Mucosa of gallbladder (tissue), 1 donor: ENCODE results near the gene CX3CL1. TPM values are rescaled to one million over a fixed set of nuclear protein-coding genes. Genes with fewer than 3 reads are reported as not detected.
"Not testable (repeated sequence)": the region's sequence is repeated elsewhere in the genome, so short reads cannot be mapped to it uniquely, and the experiment has no call there.

Experiments used
- DNase-seq: peaks from one replicate; pipeline ENCODE4 v3.0.0-alpha.2; 2020; ENCODE audit warnings: low spot score
- total RNA-seq: library from RNA; stranded (reverse); gene quantifications from one replicate; pipeline ENCODE4 v1.2.1, GENCODE V29; 2021
- donor health status: DM: no; HTN: no; CAD: no.

The CX3CL1 gene
- total RNA-seq, 1 donor from 2014 or later: 19.7 TPM

DNA sequence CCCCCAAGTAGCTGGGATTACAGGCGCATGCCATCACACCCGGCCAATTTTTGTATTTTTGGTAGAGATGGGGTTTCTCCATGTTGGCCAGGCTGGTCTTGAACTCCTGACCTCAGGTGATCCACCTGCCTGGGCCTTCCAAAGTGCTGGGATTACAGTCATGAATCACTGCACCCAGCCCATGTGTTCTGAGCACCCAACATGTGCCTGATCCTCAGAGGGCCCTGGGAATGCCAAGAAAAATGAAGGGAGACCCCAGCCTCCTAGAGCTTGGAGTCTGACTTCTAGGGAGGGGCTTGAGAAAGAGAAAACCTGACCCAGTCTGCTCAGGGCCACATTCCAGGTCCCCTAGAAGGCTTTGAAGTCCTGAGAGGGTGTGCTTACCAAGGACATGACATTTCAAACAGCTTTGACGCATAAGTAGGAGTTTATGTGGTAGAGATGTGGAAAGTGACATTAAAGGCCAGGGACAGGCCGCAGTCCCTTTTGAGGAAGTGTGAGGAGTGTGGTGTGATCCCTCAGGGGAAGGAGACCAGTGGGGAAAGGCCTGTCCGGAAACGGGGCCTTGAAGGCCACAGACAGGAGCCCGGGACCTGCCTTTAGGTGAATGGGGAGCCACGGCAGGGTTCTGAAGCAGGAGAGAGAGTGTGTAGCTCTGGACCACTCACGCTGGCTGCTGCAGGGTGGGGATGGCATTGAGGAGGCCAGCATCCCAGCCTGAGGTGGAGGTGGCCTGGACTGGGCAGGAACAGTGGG lies 14.8 kb upstream of the CX3CL1 start:
- DNase-seq: no peak

DNA sequence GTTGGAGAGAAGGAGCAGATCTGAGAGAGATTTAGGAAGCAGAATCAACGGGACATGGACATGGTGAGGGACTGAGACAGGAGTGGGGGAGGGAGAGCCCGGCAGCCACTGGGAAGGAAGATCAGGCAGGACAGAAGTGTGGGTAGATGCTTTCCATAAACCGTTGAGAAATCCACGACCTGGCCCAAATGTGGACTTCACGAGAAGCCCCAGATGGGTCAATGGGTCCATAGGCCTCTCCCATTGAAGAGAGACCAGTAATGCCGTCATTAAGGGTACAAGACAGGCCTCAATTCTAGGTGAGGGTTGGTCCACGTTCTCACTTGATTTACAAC lies 14.2 kb upstream of the CX3CL1 start:
- DNase-seq: no peak

DNA sequence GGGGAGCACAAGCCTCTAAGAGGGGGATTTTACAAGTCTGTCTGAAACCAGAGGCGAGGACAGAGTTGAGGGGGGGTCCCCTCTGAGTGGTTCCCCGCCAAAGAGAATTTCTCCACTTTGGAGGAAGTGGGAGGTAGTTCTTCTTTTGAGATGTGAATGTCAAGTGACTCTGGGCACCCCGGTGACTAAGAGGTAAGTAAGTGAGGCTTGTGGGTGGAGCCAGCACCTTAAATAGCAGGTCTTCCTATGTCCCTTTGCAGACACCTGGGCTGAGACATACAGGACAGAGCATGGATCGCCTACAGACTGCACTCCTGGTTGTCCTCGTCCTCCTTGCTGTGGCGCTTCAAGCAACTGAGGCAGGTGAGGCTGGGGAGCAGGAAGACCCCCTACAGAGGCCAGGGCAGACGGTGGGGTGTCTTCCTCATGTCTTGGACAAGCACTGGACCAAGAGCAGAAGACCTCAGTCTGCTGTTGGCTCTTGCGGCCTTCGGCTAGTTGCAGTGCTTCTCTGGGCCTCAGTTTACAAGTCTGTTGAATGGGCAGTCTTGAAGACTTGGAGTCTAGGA lies 13.7 kb upstream of the CX3CL1 start, which contains the start of gene CCL22:
CCL22 (plus strand) TSS at position 257 of the 569 bp plus-strand sequence; CDS start at position 291, 34 bp downstream.
- DNase-seq: no peak

GRCh38 chr16:57360321-57360935 lies 11.9 kb upstream of the CX3CL1 start:
- DNase-seq: no peak

DNA sequence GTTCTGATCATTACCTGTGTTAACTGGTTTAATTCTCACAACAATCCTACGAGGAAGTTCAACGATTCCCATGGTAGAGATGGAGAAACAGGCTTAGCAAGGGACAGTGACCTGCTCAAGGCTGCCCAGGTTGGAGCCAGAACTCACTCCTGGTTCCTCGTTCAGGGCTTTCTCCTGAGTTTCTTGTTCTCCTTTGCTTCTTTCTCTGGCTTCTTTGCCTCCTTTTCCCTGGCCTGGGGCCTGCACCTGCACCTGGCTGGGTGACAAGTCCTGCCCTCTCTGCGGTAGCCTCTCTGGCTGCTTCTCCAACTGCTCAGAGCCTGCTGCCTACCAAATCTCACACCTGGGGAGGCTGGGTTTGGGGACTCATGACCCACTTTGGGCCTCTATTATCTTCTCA lies 10.9 kb upstream of the CX3CL1 start:
- DNase-seq: no peak

GRCh38 chr16:57364143-57364542 lies 8.1 kb upstream of the CX3CL1 start:
- no peak for DNase-seq

DNA sequence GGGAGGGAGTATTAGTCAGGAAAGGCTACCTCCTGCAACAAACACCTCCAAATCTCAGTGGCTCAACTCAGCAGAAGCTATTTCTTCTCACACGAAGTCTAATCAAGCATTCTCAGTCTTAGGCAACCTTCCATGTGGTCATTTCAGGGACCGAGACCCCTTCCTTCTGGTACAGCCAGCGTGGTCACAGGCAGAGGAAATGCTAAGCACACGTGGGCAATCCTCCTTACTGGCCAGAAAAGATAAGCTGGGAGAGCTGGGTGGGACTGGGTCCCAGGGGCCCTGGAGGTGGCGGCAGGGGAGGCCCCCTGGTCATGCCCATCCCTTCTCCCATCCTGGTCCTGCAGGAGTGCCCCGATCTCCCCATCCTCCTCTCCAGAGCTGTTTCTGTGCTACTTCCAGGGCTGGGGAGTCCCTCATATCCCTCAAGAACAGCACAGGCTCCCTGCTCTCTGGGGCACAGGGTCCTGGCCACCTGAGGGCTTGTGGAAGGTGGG lies 5.7 kb upstream of the CX3CL1 start:
- no peak for DNase-seq

GRCh38 chr16:57367116-57367752 lies 5.1 kb upstream of the CX3CL1 start:
- peak; percentile 35 for DNase-seq

DNA sequence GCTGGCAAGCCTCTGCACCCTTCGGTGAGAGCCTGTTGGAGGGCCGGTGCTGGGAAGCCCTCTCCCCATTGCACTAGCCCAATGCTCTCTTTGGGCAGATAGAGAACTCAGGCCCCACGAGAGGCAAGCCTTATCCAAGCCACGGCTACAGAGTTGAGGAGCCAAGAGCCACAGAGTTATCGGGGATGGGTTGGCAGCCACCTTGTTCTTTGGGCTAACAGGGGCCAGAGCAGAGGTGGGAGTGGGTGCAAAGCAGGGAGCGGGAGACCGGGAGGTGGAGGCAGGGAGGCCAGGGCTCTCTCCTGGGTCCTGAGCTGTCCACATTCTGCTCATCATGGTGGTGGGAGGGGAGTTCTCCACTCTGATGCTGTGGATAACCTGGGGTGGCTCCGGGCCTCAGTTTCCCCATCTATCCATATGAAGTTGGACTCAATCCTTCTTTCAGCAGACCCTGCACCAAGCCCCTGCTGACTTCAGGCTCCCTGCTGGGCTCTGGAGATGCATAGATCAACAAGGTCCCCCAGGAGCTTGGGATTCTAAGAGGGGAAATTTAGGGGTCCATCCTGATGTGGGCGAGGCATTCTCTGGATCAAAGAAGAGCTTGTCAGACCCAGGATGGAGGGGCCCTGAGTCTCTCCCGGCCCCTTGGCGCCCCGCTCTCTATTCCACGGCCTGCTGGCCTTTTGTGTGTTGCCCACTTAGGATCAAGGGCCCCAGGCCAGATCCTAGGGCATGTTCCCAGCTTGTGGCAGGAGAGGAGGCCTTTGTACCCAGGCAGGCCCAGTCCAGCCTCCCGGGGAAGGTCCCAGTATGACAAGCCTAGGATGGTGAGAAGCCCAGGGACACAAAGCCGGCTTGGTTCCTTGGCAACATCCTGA lies 557 bp upstream of the CX3CL1 start:
- DNase-seq: no peak

DNA sequence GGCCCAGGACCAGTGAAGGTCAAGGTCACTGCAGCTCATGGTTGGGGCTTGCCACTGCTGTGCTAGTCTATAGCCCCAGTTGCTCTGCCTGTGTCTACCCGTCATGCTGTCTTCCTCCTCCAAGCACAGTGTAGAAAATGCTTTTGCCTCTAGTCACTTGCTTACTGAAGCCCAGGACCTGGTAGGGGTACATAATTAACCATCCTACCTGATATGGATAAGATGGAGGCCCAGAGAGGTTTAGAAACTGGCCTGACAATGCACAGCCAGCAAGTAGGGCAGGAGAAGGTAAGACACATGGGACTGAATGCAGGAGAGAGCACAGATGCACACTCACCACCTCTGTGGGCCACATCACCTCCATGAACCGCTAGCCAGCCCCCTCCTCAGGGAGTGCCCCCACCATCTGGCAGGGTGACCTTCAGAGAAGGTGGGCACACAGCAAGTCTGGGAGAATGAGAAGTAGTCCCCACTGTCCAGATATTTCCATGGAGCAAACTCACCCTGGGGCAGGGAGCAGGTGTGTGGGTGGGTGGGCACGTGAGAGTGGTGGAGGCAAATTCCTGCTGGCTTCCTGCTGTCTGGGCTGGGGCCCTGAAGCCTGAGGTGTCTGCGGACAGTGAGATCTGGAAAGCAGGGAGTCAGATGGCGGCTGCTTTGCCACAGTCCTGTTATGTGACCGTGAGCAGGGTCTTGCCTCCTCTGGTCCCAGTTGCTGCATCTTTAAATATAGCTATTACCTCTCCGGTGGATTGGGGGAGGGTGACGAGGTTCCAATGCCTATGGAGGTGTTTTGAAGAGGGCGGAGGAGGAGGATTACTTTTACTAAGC lies 1.0 kb downstream of the CX3CL1 start:
- no peak for DNase-seq

DNA sequence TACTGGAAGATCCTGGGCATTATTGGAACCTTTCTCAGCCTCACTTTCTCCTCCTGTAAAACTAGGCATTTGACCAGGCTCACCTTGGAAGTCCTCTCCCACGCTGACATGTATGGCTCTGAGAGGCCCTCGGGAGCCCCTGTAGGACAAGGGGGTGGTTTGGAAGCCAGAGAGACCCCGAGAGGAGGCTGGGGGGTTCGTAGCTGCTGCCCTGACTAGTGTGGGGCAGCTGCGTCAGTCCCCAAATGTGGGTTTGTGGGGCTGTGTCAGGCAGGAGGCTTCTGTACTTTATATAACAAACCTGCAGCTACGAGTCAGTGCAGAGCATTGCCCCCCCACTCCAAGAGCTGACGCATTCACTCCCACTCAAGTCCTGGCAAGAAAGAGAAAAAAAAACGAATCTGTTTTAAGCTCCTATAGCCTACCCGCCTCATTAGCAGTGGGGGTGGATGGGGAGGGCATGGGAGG lies 1.8 kb downstream of the CX3CL1 start:
- no peak for DNase-seq

DNA sequence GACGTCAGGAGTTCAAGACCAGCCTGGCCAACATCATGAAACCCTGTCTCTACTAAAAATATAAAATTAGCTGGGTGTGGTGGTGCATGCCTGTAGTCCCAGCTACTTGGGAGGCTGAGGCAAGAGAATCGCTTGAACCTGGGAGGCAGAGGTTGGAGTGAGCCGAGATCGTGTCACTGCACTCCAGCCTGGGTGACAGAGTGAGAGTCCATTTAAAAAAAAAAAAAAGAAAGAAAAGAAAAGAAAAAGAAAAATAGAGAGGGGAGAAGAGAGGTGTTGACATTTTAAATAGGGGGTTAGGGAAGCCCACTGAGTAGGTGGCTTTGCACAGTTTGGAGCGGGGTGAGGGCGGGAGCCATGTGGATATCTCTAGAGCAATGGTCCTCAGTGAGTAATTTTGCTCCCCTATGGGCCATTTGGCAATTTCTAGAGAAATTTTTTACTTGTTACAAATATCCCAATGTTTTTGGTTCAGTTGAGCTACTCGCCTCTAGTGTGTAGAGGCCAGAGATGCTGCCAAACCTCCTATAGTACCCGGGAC lies 2.7 kb downstream of the CX3CL1 start:
- not testable (repeated sequence) for DNase-seq

GRCh38 chr16:57376313-57376818 lies 4.1 kb downstream of the CX3CL1 start:
- DNase-seq: no peak

DNA sequence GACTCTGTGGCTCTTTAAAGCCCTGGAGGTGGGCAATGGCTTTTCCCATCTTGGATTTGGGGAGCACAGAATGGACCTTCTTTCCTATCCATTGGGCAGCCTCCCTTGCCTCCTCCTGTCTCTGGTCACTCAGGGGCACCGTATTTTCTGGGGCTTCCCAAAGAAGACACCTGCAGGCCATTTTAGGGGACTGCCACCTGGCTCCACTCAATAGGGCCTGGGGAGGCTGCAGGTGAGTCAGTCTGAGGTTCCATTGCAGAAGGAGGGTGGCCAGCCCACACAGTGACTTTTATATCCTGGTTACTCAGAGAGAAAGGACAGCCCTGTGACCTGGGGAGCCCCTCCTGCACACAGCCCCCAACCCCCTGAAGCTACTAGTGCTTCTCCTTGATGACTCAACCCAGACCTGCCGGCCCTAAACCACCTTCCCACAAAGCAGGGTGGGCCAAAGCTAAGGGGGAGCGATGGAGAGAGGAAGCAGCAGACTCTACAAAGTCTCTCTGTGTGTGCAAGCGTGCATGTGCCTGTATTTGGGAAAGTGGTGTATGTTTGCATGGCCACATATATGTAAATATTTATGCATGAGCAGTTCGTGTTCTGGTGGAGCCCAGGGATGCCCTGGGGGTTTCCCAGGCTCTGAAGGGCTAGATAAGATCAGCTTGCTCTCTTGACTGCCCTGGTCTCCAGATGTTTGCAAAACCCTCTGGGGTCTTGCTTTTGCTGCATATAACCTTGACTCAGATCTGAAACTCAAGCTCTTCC lies 5.0 kb downstream of the CX3CL1 start:
- no peak for DNase-seq

DNA sequence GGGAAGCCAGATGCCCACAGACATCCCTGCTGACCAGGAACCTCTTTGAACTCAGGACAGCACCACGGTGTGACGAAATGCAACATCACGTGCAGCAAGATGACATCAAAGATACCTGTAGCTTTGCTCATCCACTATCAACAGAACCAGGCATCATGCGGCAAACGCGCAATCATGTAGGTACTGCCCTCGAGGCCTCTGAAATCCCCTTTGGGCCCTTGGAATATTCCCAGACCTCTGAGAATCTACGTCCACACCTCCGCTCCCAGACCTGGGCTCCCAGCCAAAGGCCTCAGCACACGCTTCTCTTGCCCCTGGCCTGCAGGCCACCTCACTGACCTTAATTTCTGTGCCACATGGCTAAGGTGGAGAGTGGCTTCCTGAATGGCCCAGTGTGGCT lies 7.3 kb downstream of the CX3CL1 start:
- DNase-seq: peak; percentile 22

DNA sequence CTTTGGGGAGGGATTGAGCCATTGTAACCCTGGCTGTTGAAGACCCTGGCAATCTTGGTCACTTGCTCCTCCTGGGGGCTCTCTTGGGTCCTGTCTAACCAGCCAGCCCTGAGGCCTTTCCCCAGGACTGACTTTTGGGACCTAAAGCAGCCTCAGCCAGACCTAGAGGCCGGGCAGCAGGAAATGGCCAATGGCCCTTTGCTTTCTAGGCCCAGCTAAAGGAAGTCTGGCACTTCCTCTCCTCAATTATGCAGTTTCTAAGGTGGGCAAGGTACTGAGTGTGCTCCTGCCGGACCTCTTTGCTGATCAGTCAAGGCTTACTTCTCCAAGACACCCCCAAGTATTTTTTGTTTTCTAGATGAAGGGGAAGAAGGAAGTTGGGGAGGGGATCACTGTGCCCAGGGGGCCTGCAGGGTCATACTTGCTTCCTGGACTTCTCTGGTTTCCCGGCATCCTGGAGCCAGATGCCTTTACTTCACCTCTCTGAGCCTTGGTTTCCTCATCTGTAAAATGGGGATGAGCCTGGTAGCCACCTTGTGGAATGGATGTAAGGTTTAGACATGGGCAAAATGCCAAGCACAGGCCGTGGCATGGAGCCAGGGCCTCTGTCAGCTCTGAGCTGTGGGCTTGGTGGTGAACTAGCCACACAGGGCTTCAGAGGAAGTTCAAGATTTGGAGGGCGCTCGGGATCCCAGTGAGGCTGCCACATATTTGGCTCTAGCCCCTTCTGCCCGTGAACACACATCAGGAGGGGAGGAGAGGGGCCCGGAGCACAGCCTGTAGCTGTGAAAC lies 8.6 kb downstream of the CX3CL1 start:
- DNase-seq: peak; percentile 22

DNA sequence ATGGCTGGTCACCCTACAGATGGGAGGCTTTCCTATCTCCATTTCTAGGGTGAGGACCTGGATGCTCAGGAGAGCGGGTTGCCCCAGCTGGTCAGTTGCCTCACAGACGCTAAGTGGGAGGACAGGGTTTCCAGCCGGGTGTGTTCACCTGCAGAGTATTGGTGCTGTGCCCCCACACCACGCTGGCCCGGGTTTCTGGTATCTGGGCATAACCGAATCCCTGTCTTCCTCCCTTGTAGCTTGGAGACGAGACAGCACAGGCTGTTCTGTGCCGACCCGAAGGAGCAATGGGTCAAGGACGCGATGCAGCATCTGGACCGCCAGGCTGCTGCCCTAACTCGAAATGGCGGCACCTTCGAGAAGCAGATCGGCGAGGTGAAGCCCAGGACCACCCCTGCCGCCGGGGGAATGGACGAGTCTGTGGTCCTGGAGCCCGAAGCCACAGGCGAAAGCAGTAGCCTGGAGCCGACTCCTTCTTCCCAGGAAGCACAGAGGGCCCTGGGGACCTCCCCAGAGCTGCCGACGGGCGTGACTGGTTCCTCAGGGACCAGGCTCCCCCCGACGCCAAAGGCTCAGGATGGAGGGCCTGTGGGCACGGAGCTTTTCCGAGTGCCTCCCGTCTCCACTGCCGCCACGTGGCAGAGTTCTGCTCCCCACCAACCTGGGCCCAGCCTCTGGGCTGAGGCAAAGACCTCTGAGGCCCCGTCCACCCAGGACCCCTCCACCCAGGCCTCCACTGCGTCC lies 9.7 kb downstream of the CX3CL1 start:
- DNase-seq: no peak
